Tibial nerve (tissue), 4 donors: ENCODE measurements around the gene GOPC. TPM values are rescaled to one million over a fixed set of nuclear protein-coding genes. Genes with fewer than 3 reads are reported as not detected.

ENCODE experiments used
- DNase-seq, 2 donors: peaks; one replicate each; pipeline ENCODE4 v3.0.0-alpha.2; 2019; ENCODE audit warnings: low spot score in 2 of 2
- H3K27ac ChIP-seq, 4 donors: fragments of 200-600 bp; sonication (generic) in 3 of 4; one replicate each; pipeline ENCODE4 v1.5.1; 2017 to 2019; ENCODE audit warnings: mild to moderate bottlenecking in 1 of 4
- H3K27me3 ChIP-seq, 2 donors: fragments of 200-600 bp; sonication (generic) in 1 of 2; one replicate each; pipeline versions ENCODE4 v1.5.1 to v1.6.0; 2017 to 2019
- H3K36me3 ChIP-seq, 3 donors: fragments of 200-600 bp; sonication (generic); one replicate each; pipeline ENCODE4 v1.5.1; 2018 to 2019
- H3K4me1 ChIP-seq, 4 donors: fragments of 200-600 bp; sonication (generic) in 3 of 4; one replicate each; pipeline ENCODE4 v1.5.1; 2017 to 2019
- H3K4me3 ChIP-seq, 4 donors: fragments of 200-600 bp; sonication (generic) in 3 of 4; one replicate each; pipeline ENCODE4 v1.5.1; 2017 to 2019; ENCODE audit warnings: mild to moderate bottlenecking in 1 of 4, moderate library complexity in 1 of 4
- H3K9me3 ChIP-seq, 4 donors: fragments of 200-600 bp; sonication (generic) in 3 of 4; one replicate each; pipeline ENCODE4 v1.5.1; 2017 to 2019
- CTCF ChIP-seq, 5 experiments: fragments of 200-600 bp in 3 of 5; fragments of 450-650 bp in 2 of 5; sonication (generic) in 3 of 5; IDR thresholded peaks; one replicate each; pipeline ENCODE4 v1.5.1; 2016 to 2019; ENCODE audit warnings: antibody characterized with exemption in 5 of 5, mild to moderate bottlenecking in 3 of 5, moderate library complexity in 2 of 5
- EP300 ChIP-seq, 2 donors: sonication (generic); formaldehyde crosslinking; IDR thresholded peaks; one replicate each; pipeline ENCODE4 v1.6.1; 2017; ENCODE audit warnings: antibody characterized with exemption in 2 of 2, mild to moderate bottlenecking in 1 of 2
- POLR2A ChIP-seq, 2 donors: fragments of 450-650 bp; IDR thresholded peaks; one replicate each; pipeline ENCODE4 v1.6.1; 2017; ENCODE audit warnings: antibody characterized with exemption in 2 of 2, mild to moderate bottlenecking in 2 of 2, moderate library complexity in 2 of 2
- WGBS, 2 donors: methylation state at CpG; one replicate each; pipeline ENCODE4 v1.1.5; 2018; 5-methylcytosine and 5-hydroxymethylcytosine counted together
- total RNA-seq, 4 donors: library from RNA; depleted of rRNA; stranded (reverse); fragments of >200 nt; gene quantifications; one replicate each; pipeline ENCODE4 v1.1.0, GENCODE V29; 2016

Gene GOPC
- total RNA-seq, 4 donors from 2014 or later, result 25.5 to 34.1 (median 31.0) TPM

DNA sequence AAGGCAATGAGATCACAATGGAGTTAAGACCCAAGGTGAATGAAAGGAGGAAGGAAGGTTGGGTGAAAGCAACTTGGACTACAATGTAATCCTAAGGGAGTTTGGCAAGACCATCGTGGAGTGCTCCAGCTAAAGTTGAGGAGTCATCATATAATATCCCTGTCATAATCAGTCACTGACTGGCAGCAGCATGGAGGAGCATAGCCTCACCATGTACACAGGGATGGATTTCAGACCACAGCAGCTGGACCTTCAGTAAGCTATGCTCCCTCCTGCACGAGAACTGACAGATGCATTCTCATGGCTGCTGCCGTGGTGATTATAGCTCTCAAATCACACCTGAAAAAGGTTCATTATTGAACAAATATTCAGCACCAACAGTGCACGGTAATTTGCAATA lies 43.0 kb downstream of the GOPC start:
- H3K27me3 ChIP-seq, result no peaks in the 10 kb centered on the region
- peaks cover 0 to 7% (median 0%) of the 10 kb centered on the region in 4 donors for H3K4me1 ChIP-seq
- 75 to 84% methylated on average over 4 of the region's 4 CpGs for WGBS, 2 donors
- TF ChIP-seq CTCF (IDR thresholded peaks at IDR 0.05) (no peak), POLR2A (IDR thresholded peaks at IDR 0.05) (no peak), EP300 (IDR thresholded peaks at IDR 0.05) (no peak)
- H3K9me3 ChIP-seq, result no peaks in the 10 kb centered on the region
- no peak overlapping the region for H3K27ac ChIP-seq
- no peak for DNase-seq
- peaks cover 0 to 25% (median 0%) of the 10 kb centered on the region in 3 donors for H3K36me3 ChIP-seq
- no peak overlapping the region for H3K4me3 ChIP-seq

DNA sequence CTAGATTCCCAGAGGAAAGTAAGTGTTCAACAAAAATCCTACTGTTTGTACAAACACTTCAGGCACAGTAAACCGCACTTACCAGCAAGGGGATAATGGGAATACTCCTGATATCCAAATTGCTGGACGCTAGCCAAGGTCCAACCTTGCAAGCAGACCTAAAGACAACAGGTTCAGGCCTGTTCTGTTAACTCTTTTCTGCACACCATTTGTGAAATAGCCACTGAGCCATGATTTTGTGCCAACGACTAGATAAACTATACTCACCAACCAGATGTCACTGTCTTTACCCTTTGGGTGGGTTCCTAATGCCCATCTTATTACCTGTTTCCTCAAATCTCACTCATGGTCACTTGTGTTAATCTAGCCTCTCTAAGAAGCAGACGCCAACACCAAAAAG lies 43.5 kb downstream of the GOPC start:
- Histone ChIP-seq H3K9me3 (no peaks in the 10 kb centered on the region), H3K4me3 (no peak overlapping the region), H3K27me3 (no peaks in the 10 kb centered on the region), H3K4me1 (peaks cover 0 to 7% (median 0%) of the 10 kb centered on the region in 4 donors), H3K27ac (no peak overlapping the region), H3K36me3 (peaks cover 0 to 25% (median 0%) of the 10 kb centered on the region in 3 donors)
- TF ChIP-seq POLR2A (IDR thresholded peaks at IDR 0.05) (no peak), CTCF (IDR thresholded peaks at IDR 0.05) (no peak), EP300 (IDR thresholded peaks at IDR 0.05) (no peak)
- no peak for DNase-seq
- WGBS, 2 donors, result 86 to 88% methylated on average over 4 of the region's 4 CpGs

- Histone ChIP-seq H3K27ac (no peak overlapping the region), H3K9me3 (no peaks in the 10 kb centered on the region), H3K4me3 (no peak overlapping the region), H3K36me3 (peaks cover 0 to 19% (median 0%) of the 10 kb centered on the region in 3 donors), H3K4me1 (peaks cover 0 to 7% (median 0%) of the 10 kb centered on the region in 4 donors), H3K27me3 (no peaks in the 10 kb centered on the region)
- no peak for DNase-seq
- 68 to 69% methylated on average over 3 of the region's 3 CpGs for WGBS, 2 donors
- TF ChIP-seq CTCF (IDR thresholded peaks at IDR 0.05) (no peak), POLR2A (IDR thresholded peaks at IDR 0.05) (no peak), EP300 (IDR thresholded peaks at IDR 0.05) (no peak)
Measured at GRCh38 chr6:117557951-117558350, 44.4 kb downstream of the GOPC start.

DNA sequence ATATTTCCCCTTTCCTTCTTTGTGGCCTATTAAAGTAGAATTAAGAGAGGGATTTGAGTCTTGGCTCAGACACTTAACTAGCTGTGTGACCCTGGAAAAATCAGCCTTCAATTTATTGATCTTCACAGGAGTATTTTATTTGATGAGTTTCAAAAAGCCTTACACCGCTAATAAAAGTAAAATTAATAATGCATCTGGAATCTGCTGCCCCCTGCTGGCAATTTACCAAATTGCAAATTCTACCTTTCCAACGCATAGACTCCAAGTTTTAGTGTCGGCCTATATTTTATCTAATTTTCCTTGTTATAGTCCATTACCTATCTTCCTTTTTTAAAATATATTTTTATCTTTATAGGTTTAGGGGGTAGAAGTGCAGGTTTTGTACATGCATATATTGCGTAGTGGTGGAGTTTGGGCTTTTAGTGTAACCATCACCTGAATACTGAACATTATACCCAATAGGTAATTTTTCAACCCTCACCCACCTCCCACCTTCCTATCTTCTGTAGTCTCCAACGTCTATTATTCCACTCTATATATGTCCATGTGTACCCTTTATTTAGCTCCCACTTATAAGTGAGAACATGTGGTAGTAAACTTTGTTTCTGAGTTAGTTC lies 46.3 kb downstream of the GOPC start:
- 19 to 21% methylated on average over 5 of the region's 5 CpGs for WGBS, 2 donors
- no peaks in the 10 kb centered on the region for H3K27me3 ChIP-seq
- no peak overlapping the region for H3K4me3 ChIP-seq
- no peaks in the 10 kb centered on the region for H3K9me3 ChIP-seq
- TF ChIP-seq POLR2A (IDR thresholded peaks at IDR 0.05) (no peak), EP300 (IDR thresholded peaks at IDR 0.05) (no peak), CTCF (IDR thresholded peaks at IDR 0.05) (peak; percentile 76 to 84 (median 79))
- peaks cover 0 to 3% (median 0%) of the 10 kb centered on the region in 3 donors for H3K36me3 ChIP-seq
- DNase-seq, result peak; percentile 42 to 83
- no peak overlapping the region for H3K27ac ChIP-seq
- H3K4me1 ChIP-seq, result peaks cover 0 to 7% (median 0%) of the 10 kb centered on the region in 4 donors

- 20 to 28% methylated on average over 3 of the region's 3 CpGs for WGBS, 2 donors
- no peaks in the 10 kb centered on the region for H3K27me3 ChIP-seq
- TF ChIP-seq POLR2A (IDR thresholded peaks at IDR 0.05) (no peak), EP300 (IDR thresholded peaks at IDR 0.05) (no peak)
Measured at GRCh38 chr6:117555262-117555849, 47.0 kb downstream of the GOPC start.

More at GRCh38 chr6:117555262-117555849, 47.0 kb downstream of the GOPC start:
- no peak overlapping the region for H3K27ac ChIP-seq
- DNase-seq, result no peak
- H3K4me3 ChIP-seq, result no peak overlapping the region
- H3K9me3 ChIP-seq, result no peaks in the 10 kb centered on the region
- peaks cover 0 to 7% (median 0%) of the 10 kb centered on the region in 4 donors for H3K4me1 ChIP-seq
- no peaks in the 10 kb centered on the region for H3K36me3 ChIP-seq
